Measurements from ENCODE around the gene IL24.

IL24 gene

DNA sequence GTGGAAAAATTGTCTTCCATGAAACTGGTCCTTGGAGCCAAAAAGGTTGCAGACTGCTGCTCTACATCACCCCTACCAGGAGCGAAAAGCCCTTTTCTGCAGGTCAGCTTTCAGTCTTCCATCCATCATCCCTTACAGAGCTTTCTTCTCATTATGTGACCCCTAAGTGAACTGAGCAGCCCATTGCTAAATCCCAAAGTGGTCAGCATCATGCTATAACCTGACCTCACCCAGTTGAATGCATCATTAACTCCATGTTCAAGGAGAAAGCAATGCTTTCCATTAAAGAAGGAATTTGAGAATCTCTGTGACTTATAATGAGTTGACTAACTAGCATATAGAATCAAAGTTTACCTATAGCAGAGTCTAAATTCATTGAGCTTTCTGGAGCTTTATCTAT, 10.4 kb upstream of the IL24 start:
- Histone ChIP-seq H3F3A (ENCODE audit: control insufficient read depth, insufficient read depth) (no peaks in the 10 kb centered on the region), H3K79me2 (ENCODE audit: control insufficient read depth, low read length) (no peaks in the 10 kb centered on the region), H3K27ac (ENCODE audit: low read depth, low read length) (no peak overlapping the region), H3K27me3 (ENCODE audit: control insufficient read depth, low read length) (peaks cover 29% of the 10 kb centered on the region), H3K4me3 (ENCODE audit: low read length) (no peak overlapping the region), H3K4me2 (ENCODE audit: low read length) (no peak overlapping the region), H3K9me3 (ENCODE audit: control insufficient read depth, insufficient read depth, low read length) (no peaks in the 10 kb centered on the region), H3K36me3 (ENCODE audit: control insufficient read depth, low read length) (no peaks in the 10 kb centered on the region), H3K9me2 (replicated peaks; ENCODE audit: control insufficient read depth, low read length) (no peaks in the 10 kb centered on the region), H3K4me1 (ENCODE audit: control insufficient read depth, low read length) (peaks cover 10% of the 10 kb centered on the region), H4K20me1 (ENCODE audit: control insufficient read depth, insufficient read depth, low read depth, low read length) (no peaks in the 10 kb centered on the region)
- TF ChIP-seq CTCF (IDR thresholded peaks at IDR 0.05; ENCODE audit: low read depth, low read length, poor library complexity, severe bottlenecking) (no peak), EZH2phosphoT487 (IDR thresholded peaks at IDR 0.05; ENCODE audit: borderline replicate concordance, low read length) (no peak)

DNA sequence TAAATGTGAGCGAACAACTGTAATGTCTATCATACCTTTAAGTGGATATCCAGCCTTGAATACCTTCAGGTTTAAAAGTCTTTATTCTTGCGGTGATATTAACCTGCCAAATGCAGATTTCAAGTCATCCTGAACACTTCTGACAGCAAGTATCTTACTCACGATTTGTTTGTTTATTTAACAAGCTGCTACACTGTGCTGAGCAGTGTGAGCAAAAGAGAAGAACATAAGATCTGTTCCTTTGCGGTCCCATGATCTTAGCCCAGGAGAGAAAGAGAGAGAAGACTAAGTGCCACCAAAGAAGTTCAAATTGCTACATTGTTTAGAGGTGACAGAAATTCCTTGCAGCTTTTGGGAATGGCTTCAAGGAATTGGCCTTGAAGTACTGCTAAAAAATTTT, 9.5 kb upstream of the IL24 start:
- Histone ChIP-seq H3K79me2 (ENCODE audit: control insufficient read depth, low read length) (no peaks in the 10 kb centered on the region), H3K27ac (ENCODE audit: low read depth, low read length) (no peak overlapping the region), H3K36me3 (ENCODE audit: control insufficient read depth, low read length) (no peaks in the 10 kb centered on the region), H3K4me2 (ENCODE audit: low read length) (no peak overlapping the region), H3K4me3 (ENCODE audit: low read length) (no peak overlapping the region), H3K4me1 (ENCODE audit: control insufficient read depth, low read length) (peaks cover 10% of the 10 kb centered on the region), H3K9me3 (ENCODE audit: control insufficient read depth, insufficient read depth, low read length) (no peaks in the 10 kb centered on the region), H3K27me3 (ENCODE audit: control insufficient read depth, low read length) (peaks cover 32% of the 10 kb centered on the region), H3K9me2 (replicated peaks; ENCODE audit: control insufficient read depth, low read length) (no peaks in the 10 kb centered on the region), H3F3A (ENCODE audit: control insufficient read depth, insufficient read depth) (no peaks in the 10 kb centered on the region), H4K20me1 (ENCODE audit: control insufficient read depth, insufficient read depth, low read depth, low read length) (no peaks in the 10 kb centered on the region)
- TF ChIP-seq EZH2phosphoT487 (IDR thresholded peaks at IDR 0.05; ENCODE audit: borderline replicate concordance, low read length), result no peak
- TF ChIP-seq CTCF (IDR thresholded peaks at IDR 0.05; ENCODE audit: low read depth, low read length, poor library complexity, severe bottlenecking), result no peak

GRCh38 chr1:206890125-206891060, 6.8 kb upstream of the IL24 start:
- Histone ChIP-seq H3K27ac (ENCODE audit: low read depth, low read length) (no peak overlapping the region), H3K27me3 (ENCODE audit: control insufficient read depth, low read length) (peaks cover 40% of the 10 kb centered on the region), H3K9me2 (replicated peaks; ENCODE audit: control insufficient read depth, low read length) (no peaks in the 10 kb centered on the region), H3K4me1 (ENCODE audit: control insufficient read depth, low read length) (peaks cover 10% of the 10 kb centered on the region), H3K36me3 (ENCODE audit: control insufficient read depth, low read length) (no peaks in the 10 kb centered on the region), H4K20me1 (ENCODE audit: control insufficient read depth, insufficient read depth, low read depth, low read length) (no peaks in the 10 kb centered on the region), H3F3A (ENCODE audit: control insufficient read depth, insufficient read depth) (no peaks in the 10 kb centered on the region), H3K9me3 (ENCODE audit: control insufficient read depth, insufficient read depth, low read length) (no peaks in the 10 kb centered on the region), H3K4me3 (ENCODE audit: low read length) (no peak overlapping the region), H3K79me2 (ENCODE audit: control insufficient read depth, low read length) (no peaks in the 10 kb centered on the region), H3K4me2 (ENCODE audit: low read length) (peak overlapping the region; percentile 37)
- TF ChIP-seq CTCF (IDR thresholded peaks at IDR 0.05; ENCODE audit: low read depth, low read length, poor library complexity, severe bottlenecking), result no peak
- no peak for TF ChIP-seq EZH2phosphoT487 (IDR thresholded peaks at IDR 0.05; ENCODE audit: borderline replicate concordance, low read length)

All from DOHH2 (cell line).